NCI-H146 (cell line): ENCODE data around the gene CD72.
"Not testable (repeated sequence)": the region's sequence is repeated elsewhere in the genome, so short reads cannot be mapped to it uniquely, and the experiment has no call there.

Source experiments
- DNase-seq: peaks from one replicate; lab custom pipeline; 2025; lab: John Stamatoyannopoulos, UW

CD72 gene

GRCh38 chr9:35588506-35588905 lies 29.7 kb downstream of the CD72 start:
- not testable (repeated sequence) for DNase-seq

GRCh38 chr9:35584681-35585080 lies 33.5 kb downstream of the CD72 start:
- not testable (repeated sequence) for DNase-seq

- not testable (repeated sequence) for DNase-seq
These were observed 34.7 kb downstream of the CD72 start for GRCh38 chr9:35583521-35583920.

- DNase-seq, result not testable (repeated sequence)
These were observed 38.5 kb downstream of the CD72 start for GRCh38 chr9:35579659-35580227.

GRCh38 chr9:35579130-35579529 lies 39.1 kb downstream of the CD72 start:
- no peak for DNase-seq

- DNase-seq, result no peak
These were observed 40.7 kb downstream of the CD72 start for GRCh38 chr9:35577486-35577885.

GRCh38 chr9:35575478-35575877 lies 42.7 kb downstream of the CD72 start:
- no peak for DNase-seq

- no peak for DNase-seq
These were observed 43.6 kb downstream of the CD72 start for GRCh38 chr9:35574578-35575122.

- DNase-seq, result no peak
These were observed 47.3 kb downstream of the CD72 start for GRCh38 chr9:35570709-35571504.

- no peak for DNase-seq
These were observed 49.0 kb downstream of the CD72 start for GRCh38 chr9:35569206-35569605.

- no peak for DNase-seq
These were observed 50.0 kb downstream of the CD72 start for GRCh38 chr9:35568196-35568595.

GRCh38 chr9:35566417-35566816 lies 51.8 kb downstream of the CD72 start:
- DNase-seq, result no peak

GRCh38 chr9:35564658-35565061 lies 53.6 kb downstream of the CD72 start:
- DNase-seq, result no peak

- peak; percentile 10 for DNase-seq
These were observed 54.4 kb downstream of the CD72 start for GRCh38 chr9:35563791-35564197.

- DNase-seq, result no peak
These were observed 55.1 kb downstream of the CD72 start for GRCh38 chr9:35562895-35563780.

GRCh38 chr9:35561468-35562261 lies 56.5 kb downstream of the CD72 start:
- DNase-seq, result no peak

- no peak for DNase-seq
These were observed 57.4 kb downstream of the CD72 start for GRCh38 chr9:35560625-35561337.
